NCI-H2081 treated with DMSO at 0.1 percent for 48 hours (cell line): ENCODE results near the gene OPHN1.
"Not testable (repeated sequence)": the region's sequence is repeated elsewhere in the genome, so short reads cannot be mapped to it uniquely, and the experiment has no call there.

Experiments
- DNase-seq: peaks from one replicate; lab custom pipeline; 2025; lab: John Stamatoyannopoulos, UW

The OPHN1 gene

GRCh38 chrX:68163441-68163840, 269.9 kb downstream of the OPHN1 start:
- no peak for DNase-seq

- DNase-seq, result no peak
Measured at GRCh38 chrX:68147848-68148247, 285.4 kb downstream of the OPHN1 start.

GRCh38 chrX:68146054-68146453, 287.2 kb downstream of the OPHN1 start:
- DNase-seq, result no peak

DNA sequence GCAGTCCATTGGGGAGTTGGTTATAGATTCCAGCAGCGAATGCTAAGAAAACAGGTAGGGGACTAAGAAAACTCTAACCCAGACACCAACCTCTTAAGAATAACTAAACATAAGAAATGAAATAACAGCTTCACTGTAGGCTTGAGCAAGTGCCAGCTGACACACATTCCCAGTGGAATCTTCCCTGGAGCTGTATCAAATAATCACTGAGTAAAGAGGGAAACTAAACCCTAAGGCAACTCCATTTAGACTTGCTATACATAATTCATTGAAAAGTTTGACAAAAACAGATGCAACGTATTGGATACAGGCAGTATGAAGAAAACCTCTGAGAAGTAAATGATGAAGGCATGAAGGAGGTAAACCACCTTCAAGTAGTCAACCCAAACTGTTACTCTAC, 293.5 kb downstream of the OPHN1 start:
- DNase-seq, result no peak

GRCh38 chrX:68133181-68133580, 300.1 kb downstream of the OPHN1 start:
- no peak for DNase-seq

- no peak for DNase-seq
Measured at GRCh38 chrX:68132749-68133148, 300.5 kb downstream of the OPHN1 start.

DNA sequence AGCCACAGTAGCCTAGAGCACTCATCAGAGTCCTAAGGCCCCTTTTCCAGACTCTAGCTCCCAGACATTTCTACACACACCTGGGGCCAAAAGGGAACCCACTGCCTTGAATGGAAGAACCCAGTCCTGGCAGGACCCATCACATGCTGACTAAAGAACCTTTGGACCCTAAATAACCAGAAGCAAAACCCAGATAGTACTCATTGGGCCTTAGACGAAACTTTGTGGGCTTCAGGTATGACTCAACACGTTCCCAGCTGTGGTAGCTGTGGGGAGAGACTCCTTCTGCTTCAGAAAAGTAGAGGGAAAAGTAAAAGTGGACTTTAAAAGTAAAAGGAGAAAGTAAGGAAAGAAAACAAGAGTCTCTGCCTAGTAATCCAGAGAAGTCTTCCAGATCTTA, 311.5 kb downstream of the OPHN1 start:
- no peak for DNase-seq

DNA sequence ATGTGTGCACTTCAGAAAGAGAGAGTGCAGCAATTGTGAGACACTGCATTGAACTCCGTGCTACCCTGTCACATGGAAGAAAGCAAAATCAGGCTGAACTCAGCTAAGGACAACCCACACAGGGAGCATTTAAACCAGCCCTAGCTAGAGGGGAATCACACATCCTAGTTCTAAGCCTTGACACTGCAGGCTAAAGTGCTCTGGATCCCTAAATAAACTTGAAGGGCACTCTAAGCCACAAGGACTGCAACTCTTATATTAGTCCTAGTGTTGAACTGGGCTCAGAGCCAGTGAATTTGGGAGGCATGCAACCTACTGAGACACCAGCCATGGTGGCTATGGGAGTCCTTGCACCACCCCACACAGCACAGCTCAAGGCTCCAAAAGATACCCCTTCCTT, 311.9 kb downstream of the OPHN1 start:
- no peak for DNase-seq

- DNase-seq, result no peak
Measured at GRCh38 chrX:68115371-68115770, 317.9 kb downstream of the OPHN1 start.

- no peak for DNase-seq
Measured at GRCh38 chrX:68114573-68115129, 318.6 kb downstream of the OPHN1 start.

- no peak for DNase-seq
Measured at GRCh38 chrX:68113837-68114572, 319.3 kb downstream of the OPHN1 start.

DNA sequence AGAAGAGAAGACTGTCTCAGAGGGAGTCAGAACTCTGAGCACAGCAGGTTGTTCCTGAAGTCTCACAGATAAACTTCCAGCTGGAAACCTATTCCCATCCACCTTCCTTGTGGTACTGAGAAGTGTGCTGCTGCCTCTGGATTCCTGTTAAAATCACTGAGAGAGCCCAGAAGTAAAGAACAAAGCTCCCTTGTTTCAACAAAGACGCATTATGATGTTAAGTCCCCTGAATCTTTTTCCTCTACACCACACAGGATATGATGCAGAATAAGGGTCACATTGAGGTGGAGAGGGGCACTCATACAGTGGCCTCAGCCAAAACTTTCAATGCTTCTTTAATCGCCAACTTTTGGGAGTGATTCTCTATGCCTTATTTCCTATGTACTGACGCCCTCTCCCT, 321.0 kb downstream of the OPHN1 start:
- no peak for DNase-seq

- no peak for DNase-seq
Measured at GRCh38 chrX:68109162-68109561, 324.1 kb downstream of the OPHN1 start.

GRCh38 chrX:68098431-68098830, 334.9 kb downstream of the OPHN1 start:
- no peak for DNase-seq

DNA sequence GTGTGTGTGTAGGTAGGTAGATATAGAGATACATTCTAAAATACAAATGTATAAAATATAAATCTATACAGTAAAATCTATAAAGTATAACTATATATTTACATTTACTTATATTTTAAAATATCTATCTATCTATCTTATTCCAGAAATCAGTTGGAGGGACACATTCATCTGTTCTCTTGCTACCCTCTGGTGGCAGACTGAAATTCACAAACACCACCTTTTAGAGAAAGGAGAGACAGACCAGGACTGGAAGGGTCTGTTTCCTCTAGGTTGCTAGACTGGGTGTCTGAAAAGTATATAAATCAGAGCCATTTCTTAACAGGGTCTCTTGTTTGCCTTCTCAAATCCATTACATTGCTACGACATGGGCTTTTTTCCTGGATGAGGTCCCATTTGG, 343.0 kb downstream of the OPHN1 start:
- no peak for DNase-seq

DNA sequence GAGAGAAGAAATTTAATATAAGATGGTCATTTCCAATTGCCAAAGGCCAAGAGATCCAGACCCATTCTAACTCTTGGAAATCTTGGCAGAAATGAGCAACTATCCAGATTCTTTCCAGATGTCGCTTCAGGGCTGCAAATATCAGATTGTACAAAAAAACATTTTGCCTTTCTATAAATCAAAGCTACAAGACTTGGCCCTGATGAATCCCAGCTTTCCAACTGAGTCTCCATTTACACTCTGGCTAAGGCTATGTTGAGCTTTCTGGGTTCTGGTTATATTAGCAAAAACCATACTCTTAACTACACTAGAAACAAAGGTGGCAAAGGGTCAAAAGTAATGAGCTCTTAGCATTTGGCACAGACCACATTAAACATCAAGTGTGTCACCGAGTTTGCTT, 345.8 kb downstream of the OPHN1 start:
- DNase-seq, result no peak

- DNase-seq, result no peak
Measured at GRCh38 chrX:68086709-68087108, 346.6 kb downstream of the OPHN1 start.

DNA sequence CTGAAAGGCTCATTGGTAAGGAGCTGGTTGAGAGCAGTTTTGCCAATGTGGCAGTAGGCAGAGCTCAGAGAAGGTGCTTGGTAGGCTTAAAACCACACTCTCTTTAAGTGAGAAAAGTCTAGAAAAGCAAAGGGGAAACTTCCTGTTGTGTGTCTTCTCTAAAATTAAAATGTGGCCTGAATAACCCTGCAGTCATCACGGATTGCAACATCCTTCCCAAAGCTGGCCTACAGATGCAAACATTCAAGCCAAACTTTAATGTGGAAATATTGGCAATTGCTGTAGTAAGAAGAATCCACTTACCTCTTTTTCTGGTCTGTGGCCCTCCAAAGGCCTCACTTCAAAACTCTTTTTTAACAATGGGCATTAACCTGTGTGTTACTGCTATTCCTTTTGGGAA, 348.5 kb downstream of the OPHN1 start:
- no peak for DNase-seq

DNA sequence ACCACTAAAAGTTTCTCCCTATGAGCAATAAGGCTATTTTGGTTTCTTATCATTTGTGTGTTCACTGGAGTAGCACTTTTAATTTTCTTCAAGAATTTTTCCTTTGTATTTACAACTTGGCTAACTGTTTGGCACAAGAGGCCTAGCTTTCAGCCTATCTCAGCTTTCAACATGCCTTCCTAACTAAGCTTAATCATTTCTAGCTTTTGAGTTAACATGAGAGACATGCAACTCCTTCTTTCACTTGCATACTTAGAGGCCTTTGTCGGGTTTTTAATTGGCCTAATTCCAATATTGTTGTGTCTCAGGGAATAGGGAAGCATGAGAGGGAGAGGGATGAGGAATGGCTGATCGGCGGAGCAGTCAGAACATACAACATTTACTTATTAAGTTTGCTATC, 349.8 kb downstream of the OPHN1 start:
- no peak for DNase-seq

- DNase-seq, result no peak
Measured at GRCh38 chrX:68079961-68080360, 353.3 kb downstream of the OPHN1 start.

DNA sequence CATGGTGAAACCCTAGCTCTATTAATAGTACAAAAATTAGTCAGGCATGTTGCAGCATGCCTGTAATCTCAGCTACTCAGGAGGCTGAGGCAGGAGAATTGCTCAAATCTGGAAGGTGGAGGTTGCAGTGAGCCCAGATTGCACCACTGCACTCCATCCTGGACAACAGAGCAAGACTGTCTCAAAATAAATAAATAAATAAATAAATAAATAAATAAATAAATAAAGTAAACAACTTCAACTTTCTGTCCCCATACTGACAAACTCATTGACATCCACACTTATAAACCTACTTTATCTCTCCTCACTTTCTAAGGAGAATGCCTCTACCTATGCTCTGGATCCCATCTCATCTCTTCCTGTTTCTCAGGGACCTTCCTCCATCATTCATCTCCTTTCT, 354.5 kb downstream of the OPHN1 start:
- DNase-seq, result not testable (repeated sequence)

DNA sequence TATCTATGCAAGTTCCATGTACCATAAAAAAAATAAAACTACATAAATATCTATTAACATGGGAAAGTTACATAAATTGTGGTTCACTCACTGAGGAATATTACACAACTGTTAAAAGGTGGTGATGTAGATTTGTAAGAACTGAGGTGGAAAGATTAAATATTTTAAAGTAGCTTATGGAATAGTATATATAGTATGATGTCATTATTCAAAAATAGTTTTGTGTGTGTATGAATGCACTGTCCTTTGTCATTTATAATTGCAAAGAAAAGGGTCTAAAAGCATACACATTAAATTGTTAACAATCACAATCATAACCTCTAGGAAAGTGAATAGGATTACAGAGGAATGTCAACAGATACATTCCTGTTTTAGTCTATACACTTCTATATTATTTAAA, 355.9 kb downstream of the OPHN1 start:
- DNase-seq, result no peak

DNA sequence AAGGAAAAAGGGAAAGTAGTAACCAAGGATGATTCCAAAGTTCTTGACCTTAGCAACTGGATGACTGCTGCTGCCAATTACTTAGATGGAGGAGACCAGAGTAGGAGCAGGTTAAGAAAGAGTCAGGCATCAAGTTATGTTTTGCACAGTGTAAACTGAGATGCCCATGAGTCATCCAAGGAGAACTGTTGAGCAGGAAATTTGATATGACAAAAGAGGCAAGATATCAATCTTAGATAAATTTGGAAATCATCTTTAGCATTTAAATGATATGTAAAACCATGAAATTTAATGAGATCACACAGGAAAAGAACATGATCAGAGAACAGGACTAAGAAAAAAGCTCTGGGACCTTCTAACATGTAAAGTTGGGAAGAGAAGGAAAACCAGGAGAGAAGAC, 361.3 kb downstream of the OPHN1 start:
- no peak for DNase-seq

DNA sequence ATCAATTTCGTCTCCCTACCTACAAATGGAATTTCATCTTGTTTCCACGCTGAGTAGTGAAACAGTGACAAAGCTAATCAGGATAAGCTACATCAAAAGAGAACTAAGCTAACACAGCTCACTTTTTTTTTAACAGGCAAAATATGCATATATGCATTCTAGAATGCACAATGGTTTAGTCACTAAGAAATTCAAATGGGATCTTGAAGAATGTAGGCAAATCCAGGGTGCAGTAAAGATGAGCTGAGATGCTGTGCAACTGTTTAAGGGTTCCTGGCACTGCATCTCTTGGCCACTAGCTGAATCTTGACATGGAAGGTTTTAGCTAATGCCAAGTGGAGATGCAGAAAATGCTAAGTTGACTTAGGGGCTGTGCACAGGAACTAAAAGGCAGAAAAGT, 363.2 kb downstream of the OPHN1 start:
- not testable (repeated sequence) for DNase-seq
